IPS-15b (cell line): ENCODE data around the gene RNF151.

Source experiments
- H3K27me3 ChIP-seq: one replicate; pipeline ENCODE4 v1.6.1; 2013; ENCODE audit warnings: low read length; ENCODE audit not compliant: control insufficient read depth, insufficient read depth
- H3K36me3 ChIP-seq: one replicate; pipeline ENCODE4 v1.6.1; 2013; ENCODE audit warnings: low read length; ENCODE audit not compliant: control insufficient read depth, insufficient read depth
- H3K4me1 ChIP-seq: one replicate; pipeline ENCODE4 v1.6.1; 2013; ENCODE audit warnings: mild to moderate bottlenecking, low read length; ENCODE audit not compliant: control insufficient read depth, insufficient read depth
- H3K4me3 ChIP-seq: one replicate; pipeline ENCODE4 v1.5.1; 2013; ENCODE audit warnings: low read depth, low read length
- H3K9ac ChIP-seq: one replicate; pipeline ENCODE4 v1.6.1; 2013; ENCODE audit warnings: low read depth, mild to moderate bottlenecking, low read length
- H3K9me3 ChIP-seq: one replicate; pipeline ENCODE4 v1.6.1; 2013; ENCODE audit warnings: mild to moderate bottlenecking, low read length; ENCODE audit not compliant: control insufficient read depth, insufficient read depth

Gene RNF151

GRCh38 chr16:2013527-2013926 lies 46.9 kb downstream of the RNF151 start:
- Histone ChIP-seq H3K36me3 (no peaks in the 10 kb centered on the region), H3K4me1 (peaks cover 5% of the 10 kb centered on the region), H3K9me3 (no peaks in the 10 kb centered on the region), H3K9ac (no peak overlapping the region), H3K27me3 (peaks cover 4% of the 10 kb centered on the region), H3K4me3 (no peak overlapping the region)

- Histone ChIP-seq H3K9ac (no peak overlapping the region), H3K9me3 (no peaks in the 10 kb centered on the region), H3K4me3 (no peak overlapping the region), H3K4me1 (peaks cover 2% of the 10 kb centered on the region), H3K27me3 (peaks cover 20% of the 10 kb centered on the region), H3K36me3 (no peaks in the 10 kb centered on the region)
Observed at GRCh38 chr16:2015117-2015946, 48.7 kb downstream of the RNF151 start.

GRCh38 chr16:2015947-2016208 lies 49.2 kb downstream of the RNF151 start:
- H3K9me3 ChIP-seq = no peaks in the 10 kb centered on the region
- peaks cover 26% of the 10 kb centered on the region for H3K27me3 ChIP-seq
- no peaks in the 10 kb centered on the region for H3K4me1 ChIP-seq
- no peaks in the 10 kb centered on the region for H3K36me3 ChIP-seq
- H3K4me3 ChIP-seq = no peak overlapping the region
- no peak overlapping the region for H3K9ac ChIP-seq

GRCh38 chr16:2016407-2016922 lies 49.8 kb downstream of the RNF151 start:
- H3K27me3 ChIP-seq = peaks cover 31% of the 10 kb centered on the region
- H3K4me1 ChIP-seq = no peaks in the 10 kb centered on the region
- no peak overlapping the region for H3K9ac ChIP-seq
- no peaks in the 10 kb centered on the region for H3K9me3 ChIP-seq
- no peak overlapping the region for H3K4me3 ChIP-seq
- no peaks in the 10 kb centered on the region for H3K36me3 ChIP-seq
